Fibroblast of villous mesenchyme (primary cell): ENCODE measurements around the gene RNF34. TPM values are rescaled to one million over a fixed set of nuclear protein-coding genes. Genes with fewer than 3 reads are reported as not detected.

Experiments used
- DNase-seq: peaks from one replicate; pipeline ENCODE4 v3.0.0-alpha.2; 2010; ENCODE audit warnings: low read depth
- H3K4me3 ChIP-seq: 2 replicates; pipeline ENCODE4 v1.5.1; 2011; ENCODE audit warnings: low read depth, mild to moderate bottlenecking, low read length
- CTCF ChIP-seq: IDR thresholded peaks from 2 replicates; pipeline ENCODE4 v1.5.1; 2012; ENCODE audit warnings: low read depth, mild to moderate bottlenecking, low read length; ENCODE audit not compliant: insufficient read depth
- total RNA-seq: library from RNA; depleted of rRNA; stranded (reverse); fragments of >200 nt; gene quantifications from 2 replicates; pipeline ENCODE4 v1.2.3, GENCODE V29; 2012

Gene RNF34
- 46.7 and 52.7 TPM in 2 replicates for total RNA-seq

GRCh38 chr12:121399391-121400331 is at the start of gene RNF34:
RNF34 (plus strand) TSS chr12:121400118; CDS start chr12:121400213, 95 bp downstream.
- peak; percentile 98 for DNase-seq
- no peak for TF ChIP-seq CTCF
- peak within 1 kb of the TSS; percentile 96 for H3K4me3 ChIP-seq

- TF ChIP-seq CTCF, result no peak
- peak within 1 kb of the TSS; percentile 99 for H3K4me3 ChIP-seq
- DNase-seq, result peak; percentile 99
Measured at GRCh38 chr12:121351820-121352681, 47.9 kb upstream of the RNF34 start, which contains the start of gene ANAPC5. ANAPC5 (minus strand) TSS chr12:121352411; CDS start chr12:121352340, 71 bp downstream.

GRCh38 chr12:121352682-121353018 is 47.3 kb upstream of the RNF34 start:
- peak overlapping the region; percentile 99 for H3K4me3 ChIP-seq
- TF ChIP-seq CTCF, result no peak
- DNase-seq, result no peak

GRCh38 chr12:121355818-121356217 is 44.1 kb upstream of the RNF34 start:
- no peak for TF ChIP-seq CTCF
- H3K4me3 ChIP-seq, result no peak overlapping the region
- no peak for DNase-seq

GRCh38 chr12:121356657-121357056 is 43.3 kb upstream of the RNF34 start:
- H3K4me3 ChIP-seq, result no peak overlapping the region
- TF ChIP-seq CTCF, result no peak
- DNase-seq, result no peak

GRCh38 chr12:121357331-121357730 is 42.6 kb upstream of the RNF34 start:
- no peak overlapping the region for H3K4me3 ChIP-seq
- TF ChIP-seq CTCF, result no peak
- no peak for DNase-seq
